GM21737 (cell line): Measurements from ENCODE around the gene SCD.
"Not testable (repeated sequence)": the region's sequence is repeated elsewhere in the genome, so short reads cannot be mapped to it uniquely, and the experiment has no call there.

Experiments
- ATAC-seq: cut with Tn5 transposase; IDR thresholded peaks from one replicate; pipeline ENCODE4 v1.9.1; 2021; ENCODE audit warnings: mild to moderate bottlenecking, moderate library complexity; ENCODE audit not compliant: unreplicated experiment

Gene SCD

DNA sequence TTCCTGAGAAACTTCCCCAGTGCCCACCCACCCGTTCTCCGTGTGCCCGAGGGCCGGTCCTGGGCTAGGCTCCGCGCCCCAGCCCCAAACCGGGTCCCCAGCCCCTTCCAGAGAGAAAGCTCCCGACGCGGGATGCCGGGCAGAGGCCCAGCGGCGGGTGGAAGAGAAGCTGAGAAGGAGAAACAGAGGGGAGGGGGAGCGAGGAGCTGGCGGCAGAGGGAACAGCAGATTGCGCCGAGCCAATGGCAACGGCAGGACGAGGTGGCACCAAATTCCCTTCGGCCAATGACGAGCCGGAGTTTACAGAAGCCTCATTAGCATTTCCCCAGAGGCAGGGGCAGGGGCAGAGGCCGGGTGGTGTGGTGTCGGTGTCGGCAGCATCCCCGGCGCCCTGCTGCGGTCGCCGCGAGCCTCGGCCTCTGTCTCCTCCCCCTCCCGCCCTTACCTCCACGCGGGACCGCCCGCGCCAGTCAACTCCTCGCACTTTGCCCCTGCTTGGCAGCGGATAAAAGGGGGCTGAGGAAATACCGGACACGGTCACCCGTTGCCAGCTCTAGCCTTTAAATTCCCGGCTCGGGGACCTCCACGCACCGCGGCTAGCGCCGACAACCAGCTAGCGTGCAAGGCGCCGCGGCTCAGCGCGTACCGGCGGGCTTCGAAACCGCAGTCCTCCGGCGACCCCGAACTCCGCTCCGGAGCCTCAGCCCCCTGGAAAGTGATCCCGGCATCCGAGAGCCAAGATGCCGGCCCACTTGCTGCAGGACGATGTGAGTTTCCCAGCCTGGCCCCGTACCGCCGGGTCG, at the start of gene SCD:
TSS of gene SCD (plus strand) at position 469 of the 803 bp plus-strand sequence. CDS start at position 741, 272 bp downstream.
- peak; percentile 81 for ATAC-seq

DNA sequence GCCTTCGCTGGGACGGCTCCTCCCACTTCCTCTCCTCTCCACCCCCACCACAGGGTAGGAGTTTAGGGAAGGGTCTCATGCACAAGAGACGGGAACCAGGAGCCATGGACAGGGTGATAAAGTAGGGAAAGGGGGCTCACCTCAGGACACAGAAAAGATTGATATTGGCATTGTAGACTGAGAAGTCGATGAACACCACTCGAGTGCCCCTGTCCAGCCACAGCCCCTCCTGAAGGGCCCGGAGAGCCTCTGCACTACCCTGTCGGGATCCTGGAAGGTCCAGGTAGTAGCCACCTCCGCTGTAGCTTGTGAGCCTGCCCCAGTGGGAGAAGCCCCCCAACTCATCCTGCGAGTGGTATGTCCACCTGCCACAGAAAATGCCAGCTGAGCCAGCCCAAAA, 49.8 kb upstream of the SCD start:
- ATAC-seq = no peak

DNA sequence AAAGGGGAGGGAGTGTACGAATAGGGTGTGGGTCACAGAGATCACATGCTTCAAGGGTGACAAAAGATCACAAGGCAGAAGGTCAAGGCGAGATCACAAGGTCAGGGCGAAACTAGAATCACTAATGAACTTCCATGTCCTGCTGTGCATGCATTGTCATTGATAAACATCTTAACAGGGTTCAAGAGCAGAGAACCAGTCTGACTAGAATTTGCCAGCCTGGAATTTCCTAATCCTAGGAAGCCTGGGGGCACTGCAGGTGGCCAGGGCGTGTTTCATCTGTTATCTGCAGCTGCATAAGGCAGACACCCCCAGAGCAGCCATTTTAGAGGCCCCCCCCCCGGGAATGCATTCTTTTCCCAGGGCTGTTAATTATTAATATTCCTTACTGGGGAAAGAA, 45.9 kb upstream of the SCD start:
- not testable (repeated sequence) for ATAC-seq

DNA sequence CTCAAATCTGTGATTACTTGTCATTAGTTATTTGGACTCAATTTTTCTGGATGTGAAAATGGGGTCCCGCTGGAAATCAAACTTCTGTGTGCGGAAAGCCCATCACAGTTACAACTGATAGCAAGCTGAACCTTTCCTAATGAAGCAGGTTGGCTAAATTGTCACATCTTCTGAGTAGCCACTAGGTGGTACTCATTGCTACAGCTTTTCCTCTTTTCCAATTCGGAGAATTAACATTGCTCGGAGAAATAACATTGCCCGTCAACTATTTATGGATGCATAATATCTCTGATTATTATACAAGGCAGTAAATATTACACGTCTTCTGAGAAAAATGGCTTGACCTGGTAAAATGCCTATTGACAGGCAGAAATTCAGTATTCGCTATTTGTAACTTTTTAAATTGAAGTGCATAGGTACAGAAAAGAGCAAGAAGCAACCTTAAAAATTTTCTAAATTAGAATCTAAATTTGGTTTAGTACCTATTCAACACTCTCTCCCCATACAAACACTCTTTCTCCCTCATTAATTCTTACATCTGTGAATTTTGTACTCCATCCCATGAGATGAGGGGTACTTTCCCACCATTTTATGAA, 43.2 kb upstream of the SCD start:
- ATAC-seq = no peak

DNA sequence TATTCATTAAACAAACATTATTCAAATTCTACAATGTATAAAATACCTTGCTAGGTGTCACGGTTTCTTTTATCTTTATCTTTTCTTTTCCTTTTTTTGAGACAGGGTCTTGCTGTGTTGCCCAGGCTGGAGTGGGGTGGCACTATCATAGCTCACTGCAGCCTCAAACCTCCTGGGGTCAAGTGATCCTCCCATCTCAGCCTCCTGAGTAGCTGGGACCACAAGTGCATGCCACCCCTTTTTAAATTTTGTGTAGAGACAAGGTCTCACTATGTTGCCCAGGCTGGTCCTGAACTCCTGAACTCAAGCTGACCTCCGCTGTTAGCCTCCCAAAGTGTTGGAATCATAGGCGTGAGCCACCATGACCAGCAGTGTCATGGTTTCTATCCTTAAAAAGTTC, 42.6 kb upstream of the SCD start:
- ATAC-seq = no peak

DNA sequence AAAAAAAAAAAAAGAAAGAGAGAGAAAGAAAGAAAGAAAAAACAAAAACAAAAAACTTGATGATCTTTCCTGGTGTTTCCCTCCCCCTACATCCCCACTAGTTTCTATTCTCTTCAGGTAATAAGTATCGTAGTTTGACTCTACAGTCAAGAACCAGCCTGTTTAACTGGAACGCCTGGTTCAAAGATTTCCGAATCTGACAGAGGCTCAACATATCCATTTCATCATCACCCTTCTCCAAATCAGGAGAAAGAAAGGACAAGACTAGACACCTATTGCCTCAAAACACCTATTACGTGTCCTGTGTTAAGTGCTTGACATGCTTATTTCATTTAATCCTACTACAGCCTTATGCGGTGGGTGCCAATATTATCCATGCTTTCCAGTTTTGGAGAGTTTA, 40.2 kb upstream of the SCD start:
- ATAC-seq = no peak

DNA sequence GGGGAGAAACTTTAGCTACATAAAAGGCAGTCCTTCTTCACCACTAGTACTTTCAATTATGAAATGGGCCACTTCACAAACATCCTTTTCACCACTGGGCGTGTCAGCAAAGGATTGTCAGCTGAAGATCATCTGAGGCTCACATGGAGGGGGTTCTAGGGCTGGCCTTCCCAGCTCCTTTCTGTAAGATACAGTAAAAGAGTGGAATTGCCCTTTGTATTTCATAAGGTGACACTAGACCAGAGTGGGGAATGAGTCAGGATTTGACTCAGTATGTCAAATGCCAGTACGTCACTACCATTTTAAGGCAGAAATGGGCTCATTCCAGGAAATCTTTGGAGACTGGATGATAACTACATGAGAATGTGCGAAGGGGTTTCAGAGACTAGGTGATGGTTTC, 39.3 kb upstream of the SCD start:
- ATAC-seq = no peak

DNA sequence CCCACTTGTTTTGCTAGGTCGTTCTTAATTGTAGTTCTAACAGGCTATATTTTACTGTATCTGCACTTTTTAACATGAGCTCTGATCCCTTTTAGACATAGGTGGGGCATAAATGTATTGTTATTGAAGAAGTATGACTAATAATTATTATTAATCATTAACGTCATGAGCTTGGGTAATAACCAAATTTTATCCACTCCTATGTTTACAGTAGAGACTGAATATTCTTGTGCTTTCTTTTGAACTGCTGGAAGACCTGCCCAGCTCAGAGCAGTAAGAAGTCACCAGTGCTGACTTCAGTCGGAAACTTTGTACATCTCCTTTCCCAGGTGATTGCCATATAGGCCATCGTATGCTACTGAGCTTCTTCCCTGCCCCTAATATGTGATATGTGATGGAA, 35.7 kb upstream of the SCD start:
- ATAC-seq = no peak

DNA sequence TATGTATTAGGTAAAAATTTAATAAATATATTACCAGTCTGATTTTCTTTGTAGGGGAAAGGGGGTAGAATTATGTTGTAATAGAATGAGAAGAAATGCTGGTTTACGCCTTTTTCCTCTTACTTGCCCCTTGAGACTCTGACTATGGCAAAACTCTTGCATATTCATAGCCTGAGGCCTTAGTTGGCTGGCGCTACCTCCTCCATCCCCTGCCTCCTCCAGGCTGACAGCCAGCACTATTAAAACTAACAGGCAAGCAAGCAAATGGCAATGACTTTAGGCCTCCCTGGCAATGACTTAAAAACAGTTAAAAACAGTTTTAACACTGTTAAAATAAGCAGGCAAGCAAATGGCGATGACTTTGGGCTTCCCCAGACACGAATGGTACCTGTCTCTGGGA, 31.4 kb upstream of the SCD start:
- no peak for ATAC-seq

DNA sequence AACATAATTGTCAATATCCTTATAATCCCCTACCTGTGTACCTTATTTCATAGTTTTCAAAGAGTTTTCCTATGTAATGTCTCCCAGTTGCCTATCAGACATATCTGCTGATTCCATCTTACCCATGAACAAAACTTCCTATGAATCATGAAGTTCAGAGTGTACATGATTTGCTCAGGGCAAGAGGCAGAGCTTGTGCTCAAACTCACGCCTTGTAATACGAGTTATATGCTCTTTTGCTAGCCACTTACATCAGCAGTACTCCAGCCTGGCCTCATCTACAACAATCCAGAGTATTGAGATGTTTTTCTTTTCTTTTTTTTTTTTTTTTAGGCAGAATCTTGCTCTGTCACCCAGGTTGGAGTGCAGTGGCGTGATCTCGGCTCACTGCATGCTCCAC, 28.8 kb upstream of the SCD start:
- no peak for ATAC-seq

DNA sequence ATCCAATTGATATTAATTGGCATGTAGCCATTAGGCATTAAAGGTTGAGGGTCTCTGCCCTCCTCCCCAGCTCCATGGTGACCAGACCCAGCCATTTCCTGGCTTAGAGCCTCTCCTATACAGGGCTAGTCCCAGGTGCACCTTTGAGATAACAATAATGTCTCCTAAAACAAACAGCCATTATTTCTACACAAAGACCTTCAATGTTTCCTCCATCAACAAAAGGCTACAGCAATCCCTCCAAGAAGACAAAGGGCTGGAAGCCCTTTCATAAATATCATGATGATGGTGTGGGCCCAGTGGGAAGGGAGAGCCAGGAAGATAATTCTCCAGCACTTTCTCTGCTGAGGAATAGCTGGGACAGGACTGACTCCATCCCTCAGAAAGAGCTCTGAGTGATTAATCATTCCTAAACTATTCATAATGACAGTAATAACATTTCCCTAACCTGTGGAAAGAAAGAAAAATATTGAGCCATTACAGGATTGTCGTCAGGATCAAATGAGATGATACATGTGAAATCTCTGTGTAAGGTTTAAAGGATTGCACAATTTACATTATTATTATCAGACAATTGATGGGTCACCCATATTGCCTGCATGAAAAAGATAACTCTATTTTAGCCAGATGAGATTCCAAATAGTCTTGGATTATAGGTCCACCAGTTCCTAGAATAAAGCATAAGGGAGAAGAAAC, 27.2 kb upstream of the SCD start:
- ATAC-seq = no peak

DNA sequence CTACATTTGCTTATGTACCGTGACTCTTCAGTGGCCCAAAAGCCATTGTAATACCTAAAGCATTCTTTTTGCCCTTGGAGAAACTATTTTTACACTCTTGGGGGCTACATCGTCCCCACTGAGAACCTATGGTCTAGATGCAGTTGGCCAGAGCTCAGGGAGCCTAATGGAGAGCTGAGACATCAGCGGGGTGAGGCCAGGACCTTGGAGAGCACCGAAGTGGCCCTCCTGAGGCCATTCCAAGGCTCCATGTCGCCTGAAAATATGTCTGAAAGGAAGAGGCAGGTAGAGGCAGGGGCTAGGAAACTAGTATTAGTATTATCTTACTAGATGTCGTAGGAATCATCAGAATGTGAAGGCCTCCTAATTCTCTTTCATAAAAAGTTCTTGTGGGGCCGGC, 21.9 kb upstream of the SCD start:
- no peak for ATAC-seq

DNA sequence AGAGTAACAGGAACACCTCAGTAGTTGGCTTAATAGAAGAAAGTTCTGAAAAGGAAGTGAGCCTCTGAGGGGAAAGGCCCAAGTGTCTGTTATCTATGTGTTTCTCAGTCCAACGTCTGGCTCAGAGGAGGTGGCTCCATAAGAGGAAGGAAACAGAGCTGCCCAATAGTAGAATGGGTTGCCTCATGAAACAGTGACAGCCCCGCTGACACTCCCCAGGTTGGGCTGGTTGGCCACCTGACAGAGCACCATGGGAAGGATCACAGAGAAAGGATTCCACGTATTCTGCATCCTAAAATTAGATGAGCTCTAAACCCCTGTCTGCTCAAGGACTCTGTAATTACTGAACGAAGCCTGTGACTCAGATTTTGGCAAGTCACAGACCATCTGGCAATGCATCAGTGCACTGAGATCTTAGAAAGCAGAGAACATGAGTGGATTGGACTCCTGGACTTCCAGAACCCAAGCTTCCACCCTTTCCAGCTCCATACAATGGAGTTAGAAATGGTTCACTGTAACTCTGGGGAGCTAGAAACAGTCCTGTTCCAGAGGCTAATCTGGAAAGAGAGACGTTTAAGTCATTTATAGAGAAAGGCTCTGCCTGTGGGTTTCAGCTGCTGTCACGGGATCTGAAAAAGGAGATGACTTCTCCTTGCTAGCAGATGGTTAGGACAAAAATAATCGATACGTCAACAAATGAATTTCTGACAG, 19.9 kb upstream of the SCD start:
- ATAC-seq = peak; percentile 99

DNA sequence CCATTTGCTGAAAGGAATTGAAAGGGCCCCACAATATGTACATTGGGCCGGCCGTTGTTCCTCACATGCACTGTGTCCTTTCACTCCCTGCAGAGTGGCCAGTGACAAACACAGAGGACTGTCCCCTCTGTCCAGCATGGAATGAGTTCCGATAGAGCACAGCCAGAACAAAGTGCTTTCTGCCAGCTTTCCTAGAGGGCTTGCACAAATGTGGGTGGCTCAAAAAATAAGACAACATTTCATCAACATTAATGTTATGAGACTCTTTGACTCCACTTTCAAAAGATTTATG, 19.4 kb upstream of the SCD start:
- no peak for ATAC-seq

DNA sequence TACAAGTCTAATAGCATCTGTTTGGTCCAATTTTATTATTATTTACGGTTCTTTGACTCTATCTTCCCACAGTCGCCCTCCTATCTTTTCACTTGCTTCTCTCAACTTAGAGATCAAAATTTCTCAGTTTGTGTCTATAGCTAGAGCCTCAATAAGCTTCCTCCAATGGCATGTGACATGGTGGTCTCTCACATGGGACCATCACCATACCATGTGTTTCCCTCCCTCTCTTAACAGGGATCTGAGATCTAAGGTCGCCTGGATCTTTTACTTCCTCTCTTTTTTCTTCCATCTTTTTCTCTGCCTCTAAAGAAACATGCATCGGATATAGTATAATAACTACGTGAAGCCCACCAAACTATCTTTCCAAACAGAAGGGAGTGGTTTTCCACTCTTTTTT, 18.8 kb upstream of the SCD start:
- no peak for ATAC-seq

DNA sequence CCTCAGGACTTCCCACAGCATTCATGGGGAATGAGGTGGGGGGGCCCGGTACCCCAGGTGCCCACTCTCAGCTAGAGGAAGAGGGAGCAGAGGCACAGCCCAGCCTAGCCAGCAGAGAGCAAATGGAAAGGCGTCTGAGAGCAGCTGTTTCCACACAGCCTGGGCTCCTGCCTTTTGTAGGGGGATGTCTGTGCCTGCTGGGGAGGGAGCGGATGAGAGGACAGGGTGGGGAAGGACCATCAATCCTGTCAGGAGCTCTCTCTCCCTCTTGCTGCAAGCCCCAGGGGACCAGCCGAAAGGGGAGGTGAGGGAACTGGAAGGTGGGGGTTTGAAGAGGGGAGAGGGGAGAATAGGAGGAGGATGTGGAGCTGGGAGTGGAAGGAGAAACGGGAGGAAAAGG, 17.0 kb upstream of the SCD start, which contains the start of gene PKD2L1:
TSS of gene PKD2L1 (minus strand) at position 150 of the 400 bp plus-strand sequence. CDS start at position 25, 125 bp downstream.
- no peak for ATAC-seq

DNA sequence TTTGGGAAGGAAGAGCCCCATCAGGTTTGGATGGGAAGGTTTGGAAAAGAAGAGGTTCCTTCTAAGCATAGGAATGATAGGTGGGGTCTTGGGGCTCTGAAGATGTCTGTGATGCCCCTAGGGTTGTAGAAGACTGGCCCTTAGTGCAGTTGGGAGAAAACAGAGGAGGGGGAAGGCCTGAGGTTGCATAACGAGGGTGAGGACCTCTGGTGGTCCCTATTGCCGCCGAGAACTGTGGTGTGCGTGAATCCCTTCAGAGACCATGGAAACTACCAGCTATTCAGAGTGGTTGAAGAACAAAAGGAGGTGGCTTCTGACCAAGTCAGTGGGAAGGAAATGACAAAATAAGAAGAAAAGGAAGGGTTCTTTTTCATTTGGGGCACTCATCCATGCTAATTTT, 13.9 kb upstream of the SCD start:
- no peak for ATAC-seq

DNA sequence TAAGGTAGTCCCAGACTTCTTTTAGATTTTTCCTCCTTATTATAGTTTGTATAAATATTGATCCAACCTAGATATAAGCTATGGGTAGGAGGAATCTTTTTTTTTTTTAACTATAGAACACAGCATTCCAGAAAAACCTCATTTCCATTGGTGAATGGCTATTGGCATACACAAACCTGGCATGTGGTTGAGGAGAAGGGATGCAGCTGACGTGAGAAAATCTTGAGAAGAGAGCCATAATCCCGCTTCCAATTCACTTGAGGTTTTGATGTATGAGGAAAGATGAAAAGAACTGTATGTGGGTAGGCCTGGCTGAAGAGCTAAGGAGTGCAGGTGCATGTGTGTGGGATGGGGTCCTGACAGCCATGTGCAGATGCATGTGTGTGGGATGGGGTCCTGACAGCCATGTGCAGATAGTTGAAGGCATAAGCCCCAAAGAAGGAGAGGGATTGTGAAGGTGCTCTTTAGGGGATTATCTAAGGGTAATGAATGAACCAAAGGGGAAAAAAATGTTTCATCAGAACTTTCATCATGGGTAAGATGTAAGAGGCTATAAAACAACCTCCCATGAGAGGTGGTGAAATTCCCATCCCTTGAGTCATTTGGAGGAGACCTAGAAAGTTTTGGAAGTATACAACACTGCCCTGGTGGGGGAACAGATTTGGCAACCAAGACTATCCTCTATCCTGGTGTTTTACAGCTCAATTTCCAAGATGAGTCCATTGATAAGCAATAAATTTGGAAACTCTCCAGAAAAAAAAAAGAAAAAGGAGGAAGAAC, 13.2 kb upstream of the SCD start:
- no peak for ATAC-seq

DNA sequence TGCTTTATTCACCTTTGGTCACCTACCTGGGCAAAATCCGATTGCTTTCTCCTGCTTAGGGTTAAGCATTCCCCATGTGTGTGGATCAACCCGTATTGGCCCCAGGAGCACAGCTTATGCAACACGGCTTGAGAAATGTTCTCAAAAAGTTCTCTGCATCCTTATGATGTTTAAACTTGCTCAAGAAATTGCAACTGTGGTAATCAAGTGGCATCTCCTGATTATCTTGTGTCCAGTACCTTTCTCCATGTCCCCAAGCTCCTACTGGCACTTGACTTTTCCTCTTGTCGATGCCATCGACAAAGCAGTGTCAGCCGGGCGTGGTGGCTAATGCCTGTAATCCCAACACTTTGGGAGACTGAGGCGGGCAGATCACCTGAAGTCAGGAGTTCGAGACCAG, 12.3 kb upstream of the SCD start:
- no peak for ATAC-seq

DNA sequence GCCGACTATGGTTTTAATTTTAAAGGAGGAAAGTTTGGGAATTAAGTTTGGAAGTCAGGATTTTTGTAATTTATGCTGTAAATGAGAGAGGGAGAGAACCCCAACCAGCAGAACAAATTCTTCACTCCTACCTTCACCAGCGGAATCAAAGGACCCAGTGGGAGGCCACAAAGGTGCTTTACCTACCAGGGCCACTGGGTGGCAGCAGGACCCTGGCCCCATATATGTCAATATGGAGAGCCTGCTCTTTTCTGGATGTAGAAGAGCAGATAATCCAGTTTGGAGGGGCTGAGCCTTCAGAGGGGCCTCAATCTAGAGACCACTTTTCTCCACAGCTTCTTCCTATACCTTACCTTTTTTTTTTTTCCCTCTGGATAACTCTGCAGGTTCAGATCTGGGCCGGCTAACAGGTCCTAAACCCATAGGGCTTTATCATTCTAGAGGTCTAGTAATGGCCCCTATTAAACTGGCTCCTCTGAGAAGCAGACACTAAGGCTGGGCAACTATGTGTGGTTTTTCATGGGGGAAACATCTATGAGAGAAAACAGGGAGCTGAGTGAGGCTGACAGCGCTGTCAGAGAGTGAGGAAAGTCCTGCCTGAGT, 8.5 kb upstream of the SCD start:
- peak; percentile 50 for ATAC-seq
